ENCODE results near the gene CHD1. TPM values are rescaled to one million over a fixed set of nuclear protein-coding genes. Genes with fewer than 3 reads are reported as not detected.

Gene CHD1
- total RNA-seq, 1 donor from 2014 or later: 28.3 TPM

GRCh38 chr5:98969400-98969799, 40.6 kb upstream of the CHD1 start:
- Mint-ChIP-seq H3K4me3 (ENCODE audit: unreplicated experiment) (no peak overlapping the region), H3K36me3 (ENCODE audit: unreplicated experiment) (no peaks in the 10 kb centered on the region), H3K27ac (ENCODE audit: unreplicated experiment) (no peak overlapping the region), H3K4me1 (ENCODE audit: unreplicated experiment) (no peaks in the 10 kb centered on the region), H3K27me3 (ENCODE audit: unreplicated experiment) (no peaks in the 10 kb centered on the region), H3K9me3 (ENCODE audit: unreplicated experiment) (peaks cover 5% of the 10 kb centered on the region)
- DNase-seq (ENCODE audit: extremely low spot score, unreplicated experiment): no peak
- no peak for TF ChIP-seq CTCF (IDR thresholded peaks at IDR 0.05)

- no peak for TF ChIP-seq CTCF (IDR thresholded peaks at IDR 0.05)
- H3K4me3 Mint-ChIP-seq (ENCODE audit: unreplicated experiment): no peak overlapping the region
- no peaks in the 10 kb centered on the region for H3K36me3 Mint-ChIP-seq (ENCODE audit: unreplicated experiment)
- no peaks in the 10 kb centered on the region for H3K27me3 Mint-ChIP-seq (ENCODE audit: unreplicated experiment)
- H3K9me3 Mint-ChIP-seq (ENCODE audit: unreplicated experiment): peaks cover 5% of the 10 kb centered on the region
- H3K4me1 Mint-ChIP-seq (ENCODE audit: unreplicated experiment): no peaks in the 10 kb centered on the region
- H3K27ac Mint-ChIP-seq (ENCODE audit: unreplicated experiment): no peak overlapping the region
- DNase-seq (ENCODE audit: extremely low spot score, unreplicated experiment): no peak
Observed at GRCh38 chr5:98968056-98968564, 39.3 kb upstream of the CHD1 start.

GRCh38 chr5:98965226-98965625, 36.4 kb upstream of the CHD1 start:
- Mint-ChIP-seq H3K27ac (ENCODE audit: unreplicated experiment) (no peak overlapping the region), H3K36me3 (ENCODE audit: unreplicated experiment) (no peaks in the 10 kb centered on the region), H3K4me1 (ENCODE audit: unreplicated experiment) (no peaks in the 10 kb centered on the region), H3K27me3 (ENCODE audit: unreplicated experiment) (no peaks in the 10 kb centered on the region), H3K9me3 (ENCODE audit: unreplicated experiment) (peaks cover 5% of the 10 kb centered on the region), H3K4me3 (ENCODE audit: unreplicated experiment) (no peak overlapping the region)
- no peak for TF ChIP-seq CTCF (IDR thresholded peaks at IDR 0.05)
- DNase-seq (ENCODE audit: extremely low spot score, unreplicated experiment): no peak

GRCh38 chr5:98964621-98965020, 35.8 kb upstream of the CHD1 start:
- Mint-ChIP-seq H3K27ac (ENCODE audit: unreplicated experiment) (no peak overlapping the region), H3K4me1 (ENCODE audit: unreplicated experiment) (no peaks in the 10 kb centered on the region), H3K27me3 (ENCODE audit: unreplicated experiment) (no peaks in the 10 kb centered on the region), H3K36me3 (ENCODE audit: unreplicated experiment) (no peaks in the 10 kb centered on the region), H3K4me3 (ENCODE audit: unreplicated experiment) (no peak overlapping the region), H3K9me3 (ENCODE audit: unreplicated experiment) (peaks cover 5% of the 10 kb centered on the region)
- no peak for DNase-seq (ENCODE audit: extremely low spot score, unreplicated experiment)
- no peak for TF ChIP-seq CTCF (IDR thresholded peaks at IDR 0.05)

- no peaks in the 10 kb centered on the region for H3K36me3 Mint-ChIP-seq (ENCODE audit: unreplicated experiment)
- DNase-seq (ENCODE audit: extremely low spot score, unreplicated experiment): no peak
- H3K27me3 Mint-ChIP-seq (ENCODE audit: unreplicated experiment): no peaks in the 10 kb centered on the region
- TF ChIP-seq CTCF (IDR thresholded peaks at IDR 0.05): no peak
- peaks cover 5% of the 10 kb centered on the region for H3K9me3 Mint-ChIP-seq (ENCODE audit: unreplicated experiment)
- H3K4me3 Mint-ChIP-seq (ENCODE audit: unreplicated experiment): no peak overlapping the region
- H3K27ac Mint-ChIP-seq (ENCODE audit: unreplicated experiment): no peak overlapping the region
- no peaks in the 10 kb centered on the region for H3K4me1 Mint-ChIP-seq (ENCODE audit: unreplicated experiment)
Observed at GRCh38 chr5:98963019-98963418, 34.2 kb upstream of the CHD1 start.

Data from osteocyte (in vitro differentiated cells).